ENCODE data around the gene CHST12. TPM values are rescaled to one million over a fixed set of nuclear protein-coding genes. Genes with fewer than 3 reads are reported as not detected.

CHST12 gene
- total and polyA plus RNA-seq, 12 donors: 2.5 to 31.2 (median 19.4) TPM

DNA sequence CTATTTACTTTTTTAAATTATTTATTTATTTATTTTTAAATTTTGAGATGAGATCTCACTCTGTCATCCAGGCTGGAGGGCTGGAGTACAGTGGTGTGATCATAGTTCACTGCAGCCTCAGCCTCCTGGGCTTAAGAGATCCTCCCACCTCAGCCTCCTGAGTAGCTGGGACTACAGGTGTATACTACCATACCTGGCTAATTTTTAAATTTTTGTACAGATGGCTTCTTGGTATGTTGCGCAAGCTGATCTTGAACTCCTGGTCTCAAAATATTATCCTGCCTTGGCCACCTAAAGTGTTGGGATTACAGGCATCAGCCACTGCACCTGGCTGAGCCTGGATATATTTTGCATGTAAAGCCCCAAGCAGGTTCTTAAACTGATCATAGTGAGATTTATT is 7.6 kb downstream of the CHST12 start:
- Histone ChIP-seq H3K27ac (no peak overlapping the region), H3K9me3 (replicated peaks in 1 of 3) (no peaks in the 10 kb centered on the region), H3K27me3 (no peaks in the 10 kb centered on the region), H3K36me3 (replicated peaks in 1 of 2) (no peaks in the 10 kb centered on the region), H3K4me1 (replicated peaks in 1 of 2) (peaks cover 45 to 67% of the 10 kb centered on the region in 2 donors), H3K4me3 (no peak overlapping the region)
- WGBS, 4 donors: 98 to 100% (median 100%) methylated on average over 1 of the region's 1 CpG
- TF ChIP-seq POLR2A (IDR thresholded peaks at IDR 0.05) (no peak), CTCF (IDR thresholded peaks at IDR 0.05) (no peak)
- intact Hi-C loops (cut with DNase I): no loop called here
- no peak for DNase-seq

DNA sequence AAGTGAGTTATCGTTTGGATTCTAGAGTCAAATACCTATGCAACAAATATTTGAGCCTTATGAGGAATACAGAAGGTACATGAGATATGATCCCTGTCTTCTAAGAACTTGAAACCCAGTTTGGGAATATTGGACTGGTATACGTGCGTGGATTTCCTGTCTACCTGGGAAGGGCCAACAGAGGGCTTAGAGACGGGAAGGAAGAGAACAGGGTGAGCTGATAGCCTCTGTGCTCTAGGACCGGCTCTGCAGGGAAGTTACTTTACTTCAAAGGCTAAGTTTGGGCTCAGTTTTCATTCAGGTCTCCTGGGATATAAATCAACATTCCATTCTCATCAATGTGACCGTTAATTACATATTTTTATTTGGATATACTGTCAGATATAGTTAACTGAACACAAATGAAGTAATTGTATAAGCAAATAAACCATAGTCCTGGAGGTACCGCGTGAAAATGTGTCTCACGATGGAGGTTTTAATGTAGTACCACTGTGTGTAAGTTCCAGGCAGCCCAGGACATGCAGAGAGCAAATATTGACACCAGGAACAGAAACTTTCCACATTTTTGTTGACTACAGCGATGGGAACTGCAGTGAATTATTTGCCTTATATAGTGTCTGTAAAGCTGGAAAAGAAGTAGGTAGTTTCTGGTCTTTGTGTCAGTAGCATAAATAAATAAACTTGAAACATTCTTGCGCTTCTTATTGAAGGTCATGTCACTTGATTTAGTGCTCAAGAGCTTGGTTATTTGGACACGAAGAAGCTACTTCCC is 8.6 kb downstream of the CHST12 start:
- Histone ChIP-seq H3K4me1 (replicated peaks in 1 of 2) (peaks cover 44 to 67% of the 10 kb centered on the region in 2 donors), H3K27me3 (no peaks in the 10 kb centered on the region), H3K9me3 (replicated peaks in 1 of 3) (no peaks in the 10 kb centered on the region), H3K36me3 (replicated peaks in 1 of 2) (no peaks in the 10 kb centered on the region), H3K27ac (peak overlapping the region in 3 of 5 donors; percentile 42 to 62 (median 46)), H3K4me3 (no peak overlapping the region)
- intact Hi-C loops (cut with DNase I): no loop called here
- no peak for DNase-seq
- TF ChIP-seq POLR2A (IDR thresholded peaks at IDR 0.05) (no peak), CTCF (IDR thresholded peaks at IDR 0.05) (no peak)
- 37 to 41% (median 39%) methylated on average over 12 of the region's 12 CpGs for WGBS, 4 donors

DNA sequence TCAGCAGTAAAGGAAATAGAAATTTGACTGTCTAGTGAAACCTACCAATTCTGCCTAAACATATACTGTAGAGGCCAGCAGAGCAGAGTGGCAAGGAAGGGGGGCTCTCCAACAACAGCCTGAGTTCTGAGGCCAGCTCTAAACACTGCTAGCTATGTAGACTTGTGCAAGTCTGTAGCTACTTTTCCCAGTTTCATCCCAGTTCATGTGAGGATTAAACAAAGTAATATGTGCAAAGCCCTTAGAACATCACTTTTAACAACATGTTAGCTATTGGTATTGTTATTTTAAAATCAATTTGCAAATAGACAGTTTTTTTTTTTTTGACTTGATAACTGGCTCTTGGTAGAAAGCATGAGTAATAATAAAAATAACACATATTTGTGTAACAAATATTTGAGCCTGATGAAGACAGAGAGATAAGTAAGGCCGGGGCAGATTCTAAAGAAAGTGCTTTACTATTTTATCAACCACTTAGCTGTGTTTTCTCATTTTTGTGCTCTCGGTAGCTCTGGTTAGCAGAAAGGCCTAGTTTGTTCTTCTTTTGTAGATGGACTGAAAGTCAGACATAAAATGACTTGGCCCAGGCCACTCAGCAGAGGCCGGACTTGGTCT is 9.3 kb downstream of the CHST12 start:
- Histone ChIP-seq H3K4me1 (replicated peaks in 1 of 2) (peaks cover 40 to 61% of the 10 kb centered on the region in 2 donors), H3K36me3 (replicated peaks in 1 of 2) (no peaks in the 10 kb centered on the region), H3K4me3 (no peak overlapping the region), H3K9me3 (replicated peaks in 1 of 3) (no peaks in the 10 kb centered on the region), H3K27ac (peak overlapping the region in 3 of 5 donors; percentile 42 to 62 (median 46)), H3K27me3 (no peaks in the 10 kb centered on the region)
- DNase-seq: no peak
- intact Hi-C loops (cut with DNase I): no loop called here
- 48 to 68% (median 65%) methylated on average over 3 of the region's 3 CpGs for WGBS, 4 donors
- TF ChIP-seq POLR2A (IDR thresholded peaks at IDR 0.05) (no peak), CTCF (IDR thresholded peaks at IDR 0.05) (no peak)

GRCh38 chr7:2416063-2416462 is 12.7 kb downstream of the CHST12 start:
- WGBS, 4 donors: 75 to 85% (median 82%) methylated on average over 5 of the region's 5 CpGs
- no peaks in the 10 kb centered on the region for H3K9me3 ChIP-seq (replicated peaks in 1 of 3)

More at GRCh38 chr7:2416063-2416462, 12.7 kb downstream of the CHST12 start:
- intact Hi-C loops (cut with DNase I): no loop called here
- no peaks in the 10 kb centered on the region for H3K36me3 ChIP-seq (replicated peaks in 1 of 2)
- no peak for TF ChIP-seq POLR2A (IDR thresholded peaks at IDR 0.05)
- no peak for TF ChIP-seq CTCF (IDR thresholded peaks at IDR 0.05)
- no peaks in the 10 kb centered on the region for H3K27me3 ChIP-seq
- no peak overlapping the region for H3K27ac ChIP-seq
- no peak for DNase-seq
- no peak overlapping the region for H3K4me3 ChIP-seq
- H3K4me1 ChIP-seq (replicated peaks in 1 of 2): peaks cover 30 to 31% of the 10 kb centered on the region in 2 donors

Measured in adrenal gland (tissue), 12 donors.